Measurements from ENCODE around the gene LIMS1.
A peak's percentile ranks its signal among the peaks of the same experiment; 100 is the strongest.
"Not testable (repeated sequence)": the region's sequence is repeated elsewhere in the genome, so short reads cannot be mapped to it uniquely, and the experiment has no call there.

Gene LIMS1

GRCh38 chr2:108670282-108670681 lies 136.0 kb downstream of the LIMS1 start:
- DNase-seq (ENCODE audit: low read depth); H3K36me3 ChIP-seq (ENCODE audit: control insufficient read depth, insufficient read depth, low read length, severe bottlenecking); H3K4me3 ChIP-seq (ENCODE audit: low read length); H3K9me3 ChIP-seq (ENCODE audit: control insufficient read depth, low read length); H3K4me1 ChIP-seq (ENCODE audit: control insufficient read depth, insufficient read depth, low read length); H3K9ac ChIP-seq (ENCODE audit: low read length); H3K27me3 ChIP-seq (replicated peaks; ENCODE audit: control insufficient read depth, insufficient read depth, low read length): not testable (repeated sequence)

- not testable (repeated sequence) for DNase-seq (ENCODE audit: low read depth); H3K9ac ChIP-seq (ENCODE audit: low read length); H3K4me1 ChIP-seq (ENCODE audit: control insufficient read depth, insufficient read depth, low read length); H3K4me3 ChIP-seq (ENCODE audit: low read length); H3K27me3 ChIP-seq (replicated peaks; ENCODE audit: control insufficient read depth, insufficient read depth, low read length); H3K9me3 ChIP-seq (ENCODE audit: control insufficient read depth, low read length)
- peaks cover 22% of the 10 kb centered on the region for H3K36me3 ChIP-seq (ENCODE audit: control insufficient read depth, insufficient read depth, low read length, severe bottlenecking)
Observed at GRCh38 chr2:108672200-108672805, 138.0 kb downstream of the LIMS1 start.

GRCh38 chr2:108676522-108676921 lies 142.3 kb downstream of the LIMS1 start:
- H3K36me3 ChIP-seq (ENCODE audit: control insufficient read depth, insufficient read depth, low read length, severe bottlenecking), result peaks cover 34% of the 10 kb centered on the region
- H3K9me3 ChIP-seq (ENCODE audit: control insufficient read depth, low read length); H3K4me3 ChIP-seq (ENCODE audit: low read length); H3K27me3 ChIP-seq (replicated peaks; ENCODE audit: control insufficient read depth, insufficient read depth, low read length); DNase-seq (ENCODE audit: low read depth); H3K9ac ChIP-seq (ENCODE audit: low read length): not testable (repeated sequence)
- peaks cover 20% of the 10 kb centered on the region for H3K4me1 ChIP-seq (ENCODE audit: control insufficient read depth, insufficient read depth, low read length)

GRCh38 chr2:108677239-108677744 lies 143.0 kb downstream of the LIMS1 start:
- peaks cover 20% of the 10 kb centered on the region for H3K4me1 ChIP-seq (ENCODE audit: control insufficient read depth, insufficient read depth, low read length)
- not testable (repeated sequence) for H3K9me3 ChIP-seq (ENCODE audit: control insufficient read depth, low read length); H3K4me3 ChIP-seq (ENCODE audit: low read length); DNase-seq (ENCODE audit: low read depth); H3K27me3 ChIP-seq (replicated peaks; ENCODE audit: control insufficient read depth, insufficient read depth, low read length); H3K9ac ChIP-seq (ENCODE audit: low read length)
- peaks cover 41% of the 10 kb centered on the region for H3K36me3 ChIP-seq (ENCODE audit: control insufficient read depth, insufficient read depth, low read length, severe bottlenecking)

GRCh38 chr2:108678198-108678651 lies 144.0 kb downstream of the LIMS1 start:
- DNase-seq (ENCODE audit: low read depth), result peak; percentile 63
- H3K9me3 ChIP-seq (ENCODE audit: control insufficient read depth, low read length); H3K27me3 ChIP-seq (replicated peaks; ENCODE audit: control insufficient read depth, insufficient read depth, low read length); H3K9ac ChIP-seq (ENCODE audit: low read length): not testable (repeated sequence)
- Histone ChIP-seq H3K36me3 (ENCODE audit: control insufficient read depth, insufficient read depth, low read length, severe bottlenecking) (peaks cover 47% of the 10 kb centered on the region), H3K4me1 (ENCODE audit: control insufficient read depth, insufficient read depth, low read length) (peaks cover 20% of the 10 kb centered on the region), H3K4me3 (ENCODE audit: low read length) (peak overlapping the region; percentile 37)

GRCh38 chr2:108680805-108681204 lies 146.5 kb downstream of the LIMS1 start:
- not testable (repeated sequence) for H3K4me3 ChIP-seq (ENCODE audit: low read length); H3K27me3 ChIP-seq (replicated peaks; ENCODE audit: control insufficient read depth, insufficient read depth, low read length); H3K9me3 ChIP-seq (ENCODE audit: control insufficient read depth, low read length); H3K9ac ChIP-seq (ENCODE audit: low read length); DNase-seq (ENCODE audit: low read depth)
- Histone ChIP-seq H3K4me1 (ENCODE audit: control insufficient read depth, insufficient read depth, low read length) (peaks cover 20% of the 10 kb centered on the region), H3K36me3 (ENCODE audit: control insufficient read depth, insufficient read depth, low read length, severe bottlenecking) (peaks cover 64% of the 10 kb centered on the region)

GRCh38 chr2:108688818-108689756 lies 154.8 kb downstream of the LIMS1 start:
- not testable (repeated sequence) for H3K9me3 ChIP-seq (ENCODE audit: control insufficient read depth, low read length); H3K27me3 ChIP-seq (replicated peaks; ENCODE audit: control insufficient read depth, insufficient read depth, low read length); DNase-seq (ENCODE audit: low read depth); H3K9ac ChIP-seq (ENCODE audit: low read length); H3K4me3 ChIP-seq (ENCODE audit: low read length); H3K4me1 ChIP-seq (ENCODE audit: control insufficient read depth, insufficient read depth, low read length)
- H3K36me3 ChIP-seq (ENCODE audit: control insufficient read depth, insufficient read depth, low read length, severe bottlenecking), result peaks cover 19% of the 10 kb centered on the region

GRCh38 chr2:108690001-108690400 lies 155.7 kb downstream of the LIMS1 start:
- not testable (repeated sequence) for H3K9me3 ChIP-seq (ENCODE audit: control insufficient read depth, low read length); H3K9ac ChIP-seq (ENCODE audit: low read length); H3K4me3 ChIP-seq (ENCODE audit: low read length); H3K4me1 ChIP-seq (ENCODE audit: control insufficient read depth, insufficient read depth, low read length); DNase-seq (ENCODE audit: low read depth); H3K27me3 ChIP-seq (replicated peaks; ENCODE audit: control insufficient read depth, insufficient read depth, low read length)
- peaks cover 10% of the 10 kb centered on the region for H3K36me3 ChIP-seq (ENCODE audit: control insufficient read depth, insufficient read depth, low read length, severe bottlenecking)

GRCh38 chr2:108691447-108691846 lies 157.2 kb downstream of the LIMS1 start:
- Histone ChIP-seq H3K27me3 (replicated peaks; ENCODE audit: control insufficient read depth, insufficient read depth, low read length) (no peaks in the 10 kb centered on the region), H3K9me3 (ENCODE audit: control insufficient read depth, low read length) (no peaks in the 10 kb centered on the region), H3K9ac (ENCODE audit: low read length) (no peak overlapping the region), H3K36me3 (ENCODE audit: control insufficient read depth, insufficient read depth, low read length, severe bottlenecking) (no peaks in the 10 kb centered on the region), H3K4me1 (ENCODE audit: control insufficient read depth, insufficient read depth, low read length) (peaks cover 2% of the 10 kb centered on the region), H3K4me3 (ENCODE audit: low read length) (no peak overlapping the region)
- DNase-seq (ENCODE audit: low read depth), result no peak

GRCh38 chr2:108701208-108701607 lies 166.9 kb downstream of the LIMS1 start:
- H3K36me3 ChIP-seq (ENCODE audit: control insufficient read depth, insufficient read depth, low read length, severe bottlenecking), result no peaks in the 10 kb centered on the region
- H3K4me3 ChIP-seq (ENCODE audit: low read length), result no peak overlapping the region
- H3K4me1 ChIP-seq (ENCODE audit: control insufficient read depth, insufficient read depth, low read length), result no peaks in the 10 kb centered on the region
- no peak for DNase-seq (ENCODE audit: low read depth)
- no peaks in the 10 kb centered on the region for H3K27me3 ChIP-seq (replicated peaks; ENCODE audit: control insufficient read depth, insufficient read depth, low read length)
- no peak overlapping the region for H3K9ac ChIP-seq (ENCODE audit: low read length)
- no peaks in the 10 kb centered on the region for H3K9me3 ChIP-seq (ENCODE audit: control insufficient read depth, low read length)

- Histone ChIP-seq H3K4me3 (ENCODE audit: low read length) (no peak overlapping the region), H3K27me3 (replicated peaks; ENCODE audit: control insufficient read depth, insufficient read depth, low read length) (no peaks in the 10 kb centered on the region), H3K9ac (ENCODE audit: low read length) (no peak overlapping the region), H3K36me3 (ENCODE audit: control insufficient read depth, insufficient read depth, low read length, severe bottlenecking) (no peaks in the 10 kb centered on the region), H3K4me1 (ENCODE audit: control insufficient read depth, insufficient read depth, low read length) (no peaks in the 10 kb centered on the region), H3K9me3 (ENCODE audit: control insufficient read depth, low read length) (no peaks in the 10 kb centered on the region)
- no peak for DNase-seq (ENCODE audit: low read depth)
Observed at GRCh38 chr2:108701806-108702205, 167.5 kb downstream of the LIMS1 start.

Data from adipocyte (in vitro differentiated cells).